CD4-positive, alpha-beta T cell treated with Interleukin-15 for 1 hour (primary cell): ENCODE results near the gene CYP17A1.

Experiments
- DNase-seq: peaks from one replicate; pipeline ENCODE4 v3.0.0-alpha.2; 2020

The CYP17A1 gene

GRCh38 chr10:102802920-102803534 lies 34.2 kb downstream of the CYP17A1 start:
- peak; percentile 53 for DNase-seq

DNA sequence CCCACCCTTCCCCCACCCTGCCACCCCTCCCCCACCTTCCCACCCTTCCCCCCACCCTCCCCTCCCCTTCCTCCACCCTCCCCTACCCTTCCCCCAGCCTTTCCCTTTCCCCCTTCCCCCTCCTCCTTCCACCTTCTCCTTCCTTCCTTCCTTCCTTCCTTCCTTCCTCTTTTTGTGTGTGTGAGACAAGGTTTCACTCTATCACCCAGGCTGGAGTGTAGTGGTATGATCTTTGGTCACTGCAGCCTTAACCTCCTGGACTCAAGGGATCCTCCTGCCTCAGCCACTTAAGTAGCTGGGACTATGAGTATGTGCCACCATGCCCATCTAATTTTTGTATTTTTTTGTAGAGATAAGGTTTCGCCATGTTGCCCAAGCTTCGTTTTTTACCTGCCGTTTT lies 35.2 kb downstream of the CYP17A1 start:
- no peak for DNase-seq

GRCh38 chr10:102801496-102801895 lies 35.7 kb downstream of the CYP17A1 start:
- no peak for DNase-seq

- DNase-seq = no peak
These were observed 36.4 kb downstream of the CYP17A1 start for GRCh38 chr10:102800611-102801335.

DNA sequence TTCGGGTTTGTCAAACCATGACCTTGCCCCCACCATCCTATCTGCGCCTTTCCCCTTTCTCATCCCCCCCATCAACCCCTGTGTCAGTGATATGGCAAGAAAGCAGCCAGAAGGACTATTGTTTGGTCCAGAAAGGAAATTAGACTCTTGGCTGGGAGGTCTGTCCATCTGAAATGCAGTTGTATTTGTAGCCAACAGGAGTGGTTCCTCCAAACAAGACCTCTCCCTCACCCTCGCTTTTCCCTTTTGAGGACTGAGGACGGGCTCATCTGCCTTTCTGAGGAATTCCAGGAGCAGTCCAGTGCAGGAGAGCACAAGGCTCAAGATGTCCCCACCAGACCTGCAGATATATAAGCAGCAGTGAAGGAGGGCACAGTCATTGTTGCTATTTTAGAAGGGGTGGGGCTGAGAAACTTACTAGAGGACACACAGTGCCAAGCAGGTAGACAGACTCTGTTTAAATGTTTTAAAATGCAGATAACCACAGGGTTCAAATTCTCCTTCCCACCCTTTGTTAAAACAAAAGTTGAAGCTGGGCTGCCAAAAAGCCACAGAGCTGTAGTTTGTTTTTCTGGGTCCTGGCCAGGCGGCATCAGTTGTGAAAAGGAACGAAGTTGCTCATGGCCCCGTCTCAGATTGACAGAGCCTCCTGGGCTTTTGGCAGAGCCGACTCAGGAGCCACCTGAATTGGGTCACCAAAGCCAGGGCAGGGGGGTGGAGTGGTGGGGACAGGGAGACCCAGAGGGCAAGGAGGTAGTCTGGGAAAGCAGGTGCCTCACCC lies 37.3 kb downstream of the CYP17A1 start:
- DNase-seq = no peak

- DNase-seq = peak; percentile 68
These were observed 40.6 kb downstream of the CYP17A1 start for GRCh38 chr10:102796407-102797176.

GRCh38 chr10:102795453-102796406 lies 41.5 kb downstream of the CYP17A1 start:
- DNase-seq = no peak

GRCh38 chr10:102791754-102792395 lies 45.3 kb downstream of the CYP17A1 start:
- no peak for DNase-seq

GRCh38 chr10:102785818-102786217 lies 51.4 kb downstream of the CYP17A1 start:
- peak; percentile 41 for DNase-seq

GRCh38 chr10:102783568-102783967 lies 53.6 kb downstream of the CYP17A1 start:
- no peak for DNase-seq

- no peak for DNase-seq
These were observed 54.3 kb downstream of the CYP17A1 start for GRCh38 chr10:102782673-102783551.

- no peak for DNase-seq
These were observed 55.2 kb downstream of the CYP17A1 start for GRCh38 chr10:102781921-102782557.

DNA sequence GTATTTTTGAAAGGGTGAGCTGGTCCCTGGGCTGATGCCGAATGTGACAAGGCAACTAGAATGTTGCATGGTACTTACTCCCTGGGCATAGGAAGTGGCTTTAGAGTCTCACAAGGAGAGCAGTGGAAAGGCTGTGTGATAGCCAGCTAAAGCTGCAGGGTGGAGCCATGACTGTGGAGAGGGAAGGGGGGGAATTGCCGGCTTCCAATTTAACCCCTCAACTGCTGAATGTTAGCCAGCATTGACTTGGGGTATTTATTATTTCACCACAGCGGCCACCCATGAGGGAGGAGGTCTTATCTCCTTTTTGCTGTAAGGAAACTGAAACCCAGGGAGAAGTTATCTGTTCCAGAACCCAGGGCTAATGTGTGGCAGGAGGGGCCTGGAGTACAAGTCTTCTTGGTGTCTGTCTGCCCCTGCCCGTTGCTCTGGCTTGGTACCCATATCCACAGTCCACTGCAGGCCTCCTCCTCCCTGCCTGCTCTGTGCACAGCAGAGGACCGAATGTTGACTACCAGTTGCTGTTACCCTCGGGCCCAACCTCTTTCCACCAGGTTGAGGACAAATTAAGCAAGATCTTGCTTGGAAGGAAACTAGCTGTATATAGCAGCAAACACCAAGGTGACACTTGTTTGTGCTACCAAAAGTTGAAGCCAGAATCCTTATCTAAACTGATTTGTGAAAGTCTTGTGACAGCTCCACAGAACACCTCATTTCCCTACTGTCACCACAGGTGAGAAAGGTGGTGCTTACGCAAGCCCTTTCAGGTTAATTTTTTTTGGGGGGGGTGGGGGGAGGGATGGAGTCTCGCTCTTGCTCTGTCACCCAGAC lies 55.9 kb downstream of the CYP17A1 start:
- DNase-seq = no peak
